Measurements from ENCODE around the gene NLK. TPM values are rescaled to one million over a fixed set of nuclear protein-coding genes. Genes with fewer than 3 reads are reported as not detected.
A peak's percentile ranks its signal among the peaks of the same experiment; 100 is the strongest.
"Not testable (repeated sequence)": the region's sequence is repeated elsewhere in the genome, so short reads cannot be mapped to it uniquely, and the experiment has no call there.

The NLK gene
- total and polyA plus RNA-seq, 2 donors = 18.8 to 23.5 TPM

GRCh38 chr17:28227316-28228108 is 185.0 kb downstream of the NLK start:
- H3K27me3 ChIP-seq (ENCODE audit: control insufficient read depth in 2 of 2, insufficient read depth in 1 of 2, low read length in 1 of 2) = peaks cover 20 to 57% of the 10 kb centered on the region in 2 donors

GRCh38 chr17:28228109-28228840 is 185.8 kb downstream of the NLK start:
- no peak for DNase-seq (ENCODE audit: low read depth in 6 of 9, low spot score in 9 of 9)
- Histone ChIP-seq H3K36me3 (ENCODE audit: control insufficient read depth in 2 of 2, insufficient read depth in 2 of 2, low read length in 1 of 2) (no peaks in the 10 kb centered on the region), H3K4me3 (ENCODE audit: low read length in 2 of 2) (no peak overlapping the region), H3K27me3 (ENCODE audit: control insufficient read depth in 2 of 2, insufficient read depth in 1 of 2, low read length in 1 of 2) (peaks cover 20 to 60% of the 10 kb centered on the region in 2 donors), H3K27ac (ENCODE audit: low read depth in 1 of 2, low read length in 1 of 2) (no peak overlapping the region), H3K4me1 (ENCODE audit: control insufficient read depth in 2 of 2, insufficient read depth in 2 of 2, low read length in 2 of 2) (peaks cover 4% of the 10 kb centered on the region in 2 donors), H3K9me3 (ENCODE audit: control insufficient read depth in 2 of 2, insufficient read depth in 1 of 2, low read length in 1 of 2) (no peaks in the 10 kb centered on the region)
- 18% methylated on average over 22 of the region's 22 CpGs for WGBS

More at GRCh38 chr17:28227316-28228108, 185.0 kb downstream of the NLK start:
- no peaks in the 10 kb centered on the region for H3K9me3 ChIP-seq (ENCODE audit: control insufficient read depth in 2 of 2, insufficient read depth in 1 of 2, low read length in 1 of 2)
- H3K4me3 ChIP-seq (ENCODE audit: low read length in 2 of 2) = peak overlapping the region in 1 of 2 donors; percentile 33
- peaks cover 4% of the 10 kb centered on the region in 2 donors for H3K4me1 ChIP-seq (ENCODE audit: control insufficient read depth in 2 of 2, insufficient read depth in 2 of 2, low read length in 2 of 2)
- peak in 2 of 9 donors; percentile 16 to 21 for DNase-seq (ENCODE audit: low read depth in 6 of 9, low spot score in 9 of 9)
- H3K36me3 ChIP-seq (ENCODE audit: control insufficient read depth in 2 of 2, insufficient read depth in 2 of 2, low read length in 1 of 2) = no peaks in the 10 kb centered on the region
- H3K27ac ChIP-seq (ENCODE audit: low read depth in 1 of 2, low read length in 1 of 2) = no peak overlapping the region
- WGBS = 4% methylated on average over 66 of the region's 66 CpGs

- Histone ChIP-seq H3K27ac (ENCODE audit: low read depth in 1 of 2, low read length in 1 of 2) (no peak overlapping the region), H3K36me3 (ENCODE audit: control insufficient read depth in 2 of 2, insufficient read depth in 2 of 2, low read length in 1 of 2) (no peaks in the 10 kb centered on the region), H3K4me1 (ENCODE audit: control insufficient read depth in 2 of 2, insufficient read depth in 2 of 2, low read length in 2 of 2) (peaks cover 4% of the 10 kb centered on the region in 2 donors), H3K9me3 (ENCODE audit: control insufficient read depth in 2 of 2, insufficient read depth in 1 of 2, low read length in 1 of 2) (no peaks in the 10 kb centered on the region), H3K27me3 (ENCODE audit: control insufficient read depth in 2 of 2, insufficient read depth in 1 of 2, low read length in 1 of 2) (peaks cover 20 to 60% of the 10 kb centered on the region in 2 donors), H3K4me3 (ENCODE audit: low read length in 2 of 2) (no peak overlapping the region)
- WGBS = 93% methylated on average over 4 of the region's 4 CpGs
- DNase-seq (ENCODE audit: low read depth in 6 of 9, low spot score in 9 of 9) = no peak
Measured at GRCh38 chr17:28228986-28229729, 186.7 kb downstream of the NLK start.

- WGBS = 56% methylated on average over 7 of the region's 7 CpGs
- H3K4me3 ChIP-seq (ENCODE audit: low read length in 2 of 2) = no peak overlapping the region
- H3K27ac ChIP-seq (ENCODE audit: low read depth in 1 of 2, low read length in 1 of 2) = no peak overlapping the region
- H3K4me1 ChIP-seq (ENCODE audit: control insufficient read depth in 2 of 2, insufficient read depth in 2 of 2, low read length in 2 of 2) = peaks cover 4% of the 10 kb centered on the region in 2 donors
- no peaks in the 10 kb centered on the region for H3K36me3 ChIP-seq (ENCODE audit: control insufficient read depth in 2 of 2, insufficient read depth in 2 of 2, low read length in 1 of 2)
- DNase-seq (ENCODE audit: low read depth in 6 of 9, low spot score in 9 of 9) = no peak
- H3K9me3 ChIP-seq (ENCODE audit: control insufficient read depth in 2 of 2, insufficient read depth in 1 of 2, low read length in 1 of 2) = no peaks in the 10 kb centered on the region
- H3K27me3 ChIP-seq (ENCODE audit: control insufficient read depth in 2 of 2, insufficient read depth in 1 of 2, low read length in 1 of 2) = peaks cover 20 to 60% of the 10 kb centered on the region in 2 donors
Measured at GRCh38 chr17:28230011-28230410, 187.5 kb downstream of the NLK start.

GRCh38 chr17:28230607-28231006 is 188.1 kb downstream of the NLK start:
- not testable (repeated sequence) for H3K4me1 ChIP-seq (ENCODE audit: control insufficient read depth in 2 of 2, insufficient read depth in 2 of 2, low read length in 2 of 2); DNase-seq (ENCODE audit: low read depth in 6 of 9, low spot score in 9 of 9); H3K9me3 ChIP-seq (ENCODE audit: control insufficient read depth in 2 of 2, insufficient read depth in 1 of 2, low read length in 1 of 2); H3K27ac ChIP-seq (ENCODE audit: low read depth in 1 of 2, low read length in 1 of 2); H3K36me3 ChIP-seq (ENCODE audit: control insufficient read depth in 2 of 2, insufficient read depth in 2 of 2, low read length in 1 of 2); H3K4me3 ChIP-seq (ENCODE audit: low read length in 2 of 2)
- 42% methylated on average over 6 of the region's 6 CpGs for WGBS
- H3K27me3 ChIP-seq (ENCODE audit: control insufficient read depth in 2 of 2, insufficient read depth in 1 of 2, low read length in 1 of 2) = peaks cover 20 to 56% of the 10 kb centered on the region in 2 donors

- not testable (repeated sequence) for H3K27ac ChIP-seq (ENCODE audit: low read depth in 1 of 2, low read length in 1 of 2); H3K9me3 ChIP-seq (ENCODE audit: control insufficient read depth in 2 of 2, insufficient read depth in 1 of 2, low read length in 1 of 2); H3K4me1 ChIP-seq (ENCODE audit: control insufficient read depth in 2 of 2, insufficient read depth in 2 of 2, low read length in 2 of 2); H3K36me3 ChIP-seq (ENCODE audit: control insufficient read depth in 2 of 2, insufficient read depth in 2 of 2, low read length in 1 of 2); H3K4me3 ChIP-seq (ENCODE audit: low read length in 2 of 2); DNase-seq (ENCODE audit: low read depth in 6 of 9, low spot score in 9 of 9)
- WGBS = 95% methylated on average over 5 of the region's 5 CpGs
- peaks cover 20 to 46% of the 10 kb centered on the region in 2 donors for H3K27me3 ChIP-seq (ENCODE audit: control insufficient read depth in 2 of 2, insufficient read depth in 1 of 2, low read length in 1 of 2)
Measured at GRCh38 chr17:28231624-28232023, 189.1 kb downstream of the NLK start.

GRCh38 chr17:28232966-28233870 is 190.7 kb downstream of the NLK start:
- H3K36me3 ChIP-seq (ENCODE audit: control insufficient read depth in 2 of 2, insufficient read depth in 2 of 2, low read length in 1 of 2); H3K4me1 ChIP-seq (ENCODE audit: control insufficient read depth in 2 of 2, insufficient read depth in 2 of 2, low read length in 2 of 2); H3K9me3 ChIP-seq (ENCODE audit: control insufficient read depth in 2 of 2, insufficient read depth in 1 of 2, low read length in 1 of 2); H3K4me3 ChIP-seq (ENCODE audit: low read length in 2 of 2): not testable (repeated sequence)
- H3K27me3 ChIP-seq (ENCODE audit: control insufficient read depth in 2 of 2, insufficient read depth in 1 of 2, low read length in 1 of 2) = peaks cover 5 to 30% of the 10 kb centered on the region in 2 donors
- peak overlapping the region; percentile 68 to 74 for H3K27ac ChIP-seq (ENCODE audit: low read depth in 1 of 2, low read length in 1 of 2)
- WGBS = 62% methylated on average over 21 of the region's 21 CpGs
- DNase-seq (ENCODE audit: low read depth in 6 of 9, low spot score in 9 of 9) = peak in 1 of 9 donors; percentile 15

All from thymus (tissue), 11 donors.